Measurements from ENCODE around the gene SSBP3. TPM values are rescaled to one million over a fixed set of nuclear protein-coding genes. Genes with fewer than 3 reads are reported as not detected.

Gene SSBP3
- total RNA-seq, 2 experiments from 2014 or later, result 16.5 to 44.9 TPM

- Histone ChIP-seq H4K20me1 (ENCODE audit: insufficient read depth, low read length) (no peaks in the 10 kb centered on the region), H3K27ac (ENCODE audit: low read depth, low read length, poor library complexity, severe bottlenecking) (no peak overlapping the region), H3K4me2 (ENCODE audit: low read length) (no peak overlapping the region), H3K79me2 (ENCODE audit: insufficient read depth, low read depth, low read length) (no peaks in the 10 kb centered on the region), H3K9me3 (ENCODE audit: low read length) (no peaks in the 10 kb centered on the region), H2AFZ (ENCODE audit: low read length) (no peak overlapping the region), H3K4me1 (ENCODE audit: insufficient read depth, low read length, poor library complexity, severe bottlenecking) (peaks cover 22% of the 10 kb centered on the region), H3K36me3 (ENCODE audit: insufficient read depth, low read length) (peaks cover 12% of the 10 kb centered on the region; the same call in 1 of the 2 replicates), H3K9me2 (ENCODE audit: insufficient read depth, low read length) (no peaks in the 10 kb centered on the region), H3K4me3 (ENCODE audit: low read depth, low read length, poor library complexity, severe bottlenecking) (no peak overlapping the region)
- intact Hi-C loops (cut with micrococcal nuclease; ENCODE audit: unreplicated experiment), result no loop called here
- no peak for DNase-seq (ENCODE audit: low spot score)
- ChIA-PET CTCF (ENCODE audit: unreplicated experiment) (no interaction called here), POLR2A (interaction anchor here (0.7 kb wide), 1 partner anchor 135 kb away, joined by 3 read pairs; no protein-coding TSS in a partner anchor)
- TF ChIP-seq, protein P1, sequence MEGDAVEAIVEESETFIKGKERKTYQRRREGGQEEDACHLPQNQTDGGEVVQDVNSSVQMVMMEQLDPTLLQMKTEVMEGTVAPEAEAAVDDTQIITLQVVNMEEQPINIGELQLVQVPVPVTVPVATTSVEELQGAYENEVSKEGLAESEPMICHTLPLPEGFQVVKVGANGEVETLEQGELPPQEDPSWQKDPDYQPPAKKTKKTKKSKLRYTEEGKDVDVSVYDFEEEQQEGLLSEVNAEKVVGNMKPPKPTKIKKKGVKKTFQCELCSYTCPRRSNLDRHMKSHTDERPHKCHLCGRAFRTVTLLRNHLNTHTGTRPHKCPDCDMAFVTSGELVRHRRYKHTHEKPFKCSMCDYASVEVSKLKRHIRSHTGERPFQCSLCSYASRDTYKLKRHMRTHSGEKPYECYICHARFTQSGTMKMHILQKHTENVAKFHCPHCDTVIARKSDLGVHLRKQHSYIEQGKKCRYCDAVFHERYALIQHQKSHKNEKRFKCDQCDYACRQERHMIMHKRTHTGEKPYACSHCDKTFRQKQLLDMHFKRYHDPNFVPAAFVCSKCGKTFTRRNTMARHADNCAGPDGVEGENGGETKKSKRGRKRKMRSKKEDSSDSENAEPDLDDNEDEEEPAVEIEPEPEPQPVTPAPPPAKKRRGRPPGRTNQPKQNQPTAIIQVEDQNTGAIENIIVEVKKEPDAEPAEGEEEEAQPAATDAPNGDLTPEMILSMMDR (conservative IDR thresholded peaks at IDR 0.05; ENCODE audit: low read length), result no peak
- TF ChIP-seq EZH2phosphoT487 (IDR thresholded peaks at IDR 0.05; ENCODE audit: borderline replicate concordance, low read depth, low read length), result no peak
- BruUV-seq (replicated peaks), result no TSS peak
Observed at GRCh38 chr1:54353959-54354358, 52.2 kb downstream of the SSBP3 start.

DNA sequence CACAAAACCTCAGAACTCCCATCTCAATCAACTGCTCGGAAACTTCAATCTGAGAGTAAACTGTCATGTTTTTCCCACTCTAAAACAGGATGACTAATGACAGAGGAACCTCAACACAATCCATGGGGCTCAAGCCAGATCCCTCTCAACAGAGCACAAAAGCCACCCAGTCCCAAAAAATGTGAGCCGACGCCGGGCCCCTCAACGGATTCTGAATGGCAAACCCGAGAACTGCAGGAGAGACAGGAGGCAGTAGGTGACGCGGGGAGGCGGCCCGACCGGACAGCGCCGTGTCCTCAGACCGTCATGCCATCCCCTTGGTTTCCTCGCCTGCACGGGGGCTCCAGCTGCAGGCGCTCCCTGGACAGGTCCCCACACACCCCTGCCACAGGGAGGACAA lies 53.4 kb downstream of the SSBP3 start:
- Histone ChIP-seq H3K9me2 (ENCODE audit: insufficient read depth, low read length) (no peaks in the 10 kb centered on the region), H2AFZ (ENCODE audit: low read length) (no peak overlapping the region), H3K4me3 (ENCODE audit: low read depth, low read length, poor library complexity, severe bottlenecking) (no peak overlapping the region), H3K4me1 (ENCODE audit: insufficient read depth, low read length, poor library complexity, severe bottlenecking) (peaks cover 20% of the 10 kb centered on the region), H3K27ac (ENCODE audit: low read depth, low read length, poor library complexity, severe bottlenecking) (no peak overlapping the region), H3K36me3 (ENCODE audit: insufficient read depth, low read length) (peaks cover 1% of the 10 kb centered on the region; the same call in 1 of the 2 replicates), H3K4me2 (ENCODE audit: low read length) (no peak overlapping the region), H3K9me3 (ENCODE audit: low read length) (no peaks in the 10 kb centered on the region), H4K20me1 (ENCODE audit: insufficient read depth, low read length) (no peaks in the 10 kb centered on the region), H3K79me2 (ENCODE audit: insufficient read depth, low read depth, low read length) (no peaks in the 10 kb centered on the region)
- DNase-seq (ENCODE audit: low spot score), result no peak
- no peak for TF ChIP-seq EZH2phosphoT487 (IDR thresholded peaks at IDR 0.05; ENCODE audit: borderline replicate concordance, low read depth, low read length)
- TF ChIP-seq, protein P1 (conservative IDR thresholded peaks at IDR 0.05; ENCODE audit: low read length), result no peak
- BruUV-seq (replicated peaks), result no TSS peak
- ChIA-PET POLR2A (no interaction called here), CTCF (ENCODE audit: unreplicated experiment) (no interaction called here)
- intact Hi-C loops (cut with micrococcal nuclease; ENCODE audit: unreplicated experiment), result no loop called here

- Histone ChIP-seq H3K27ac (ENCODE audit: low read depth, low read length, poor library complexity, severe bottlenecking) (no peak overlapping the region), H3K9me3 (ENCODE audit: low read length) (no peaks in the 10 kb centered on the region), H3K79me2 (ENCODE audit: insufficient read depth, low read depth, low read length) (no peaks in the 10 kb centered on the region), H3K4me3 (ENCODE audit: low read depth, low read length, poor library complexity, severe bottlenecking) (no peak overlapping the region), H3K36me3 (ENCODE audit: insufficient read depth, low read length) (no peaks in the 10 kb centered on the region), H3K9me2 (ENCODE audit: insufficient read depth, low read length) (no peaks in the 10 kb centered on the region), H4K20me1 (ENCODE audit: insufficient read depth, low read length) (no peaks in the 10 kb centered on the region), H2AFZ (ENCODE audit: low read length) (no peak overlapping the region), H3K4me2 (ENCODE audit: low read length) (no peak overlapping the region), H3K4me1 (ENCODE audit: insufficient read depth, low read length, poor library complexity, severe bottlenecking) (no peaks in the 10 kb centered on the region)
- POLR2A ChIA-PET, result interaction anchor here (0.6 to 0.7 kb wide), 2 partner anchors 129 to 1669 kb away, joined by 3 read pairs; no protein-coding TSS in a partner anchor
- no peak for DNase-seq (ENCODE audit: low spot score)
- CTCF ChIA-PET (ENCODE audit: unreplicated experiment), result no interaction called here
- intact Hi-C loops (cut with micrococcal nuclease; ENCODE audit: unreplicated experiment), result no loop called here
- BruUV-seq (replicated peaks), result no TSS peak
- no peak for TF ChIP-seq EZH2phosphoT487 (IDR thresholded peaks at IDR 0.05; ENCODE audit: borderline replicate concordance, low read depth, low read length)
- TF ChIP-seq, protein P1 (conservative IDR thresholded peaks at IDR 0.05; ENCODE audit: low read length), result no peak
Observed at GRCh38 chr1:54350360-54350759, 55.8 kb downstream of the SSBP3 start.
